Neural cell (in vitro differentiated cells): Measurements from ENCODE around the gene TIGD3. TPM values are rescaled to one million over a fixed set of nuclear protein-coding genes. Genes with fewer than 3 reads are reported as not detected.

ENCODE experiments used
- H2AFZ ChIP-seq: fragments of 200-600, 300-800 bp; sonication (generic), shearing (Covaris generic); 2 replicates; pipeline ENCODE4 v1.6.0; 2014; ENCODE audit warnings: low read depth, mild to moderate bottlenecking, antibody characterized with exemption, low read length, moderate library complexity
- H3F3A ChIP-seq: fragments of 200-600 bp; shearing (Covaris generic); 2 replicates; pipeline ENCODE4 v1.6.1; 2016; ENCODE audit warnings: mild to moderate bottlenecking, moderate library complexity, mixed read lengths, antibody characterized with exemption, low read length; ENCODE audit not compliant: insufficient read depth, poor library complexity, severe bottlenecking
- H3K27ac ChIP-seq: fragments of 200-600, 300-800 bp; sonication (generic), shearing (Covaris generic); 2 replicates; pipeline ENCODE4 v1.5.1; 2014; ENCODE audit warnings: mild to moderate bottlenecking, low read length, moderate library complexity
- H3K27me3 ChIP-seq: fragments of 300-800, 200-600 bp; sonication (generic), shearing (Covaris generic); 2 replicates; pipeline ENCODE4 v1.6.0; 2014; ENCODE audit warnings: mild to moderate bottlenecking, low read depth, low read length, moderate library complexity; ENCODE audit not compliant: insufficient read depth
- H3K36me3 ChIP-seq: fragments of 300-800, 200-600 bp; sonication (generic), shearing (Covaris generic); 2 replicates; pipeline ENCODE4 v1.5.1; 2014; ENCODE audit warnings: mild to moderate bottlenecking, antibody characterized with exemption, low read length, moderate library complexity; ENCODE audit not compliant: insufficient read depth
- H3K4me2 ChIP-seq: fragments of 300-800, 200-600 bp; sonication (generic), shearing (Covaris generic); 2 replicates; pipeline ENCODE4 v1.6.0; 2014; ENCODE audit warnings: mild to moderate bottlenecking, low read length
- H3K4me3 ChIP-seq: fragments of 300-800, 200-600 bp; sonication (generic), shearing (Covaris generic); 2 replicates; pipeline ENCODE4 v1.5.1; 2014; ENCODE audit warnings: mild to moderate bottlenecking, low read length, moderate library complexity
- H3K79me2 ChIP-seq: fragments of 200-600 bp; shearing (Covaris generic); replicated peaks from 2 replicates; pipeline ENCODE4 v1.6.0; 2014; ENCODE audit warnings: mild to moderate bottlenecking, low read length, moderate library complexity; ENCODE audit not compliant: insufficient read depth
- H3K9ac ChIP-seq: fragments of 300-800, 200-600 bp; sonication (generic), shearing (Covaris generic); 2 replicates; pipeline ENCODE4 v1.6.1; 2016; ENCODE audit warnings: mild to moderate bottlenecking, low read length, mixed read lengths
- H3K9me2 ChIP-seq: fragments of 200-600 bp; shearing (Covaris generic); 2 replicates; pipeline ENCODE4 v1.6.1; 2016; ENCODE audit warnings: mild to moderate bottlenecking, low read length, mixed read lengths; ENCODE audit not compliant: insufficient read depth
- H3K9me3 ChIP-seq: fragments of 200-600, 300-800 bp; sonication (generic), shearing (Covaris generic); 2 replicates; pipeline ENCODE4 v1.6.1; 2016; ENCODE audit warnings: mild to moderate bottlenecking, mixed run types, low read length, moderate library complexity, mixed read lengths
- H4K20me1 ChIP-seq: fragments of 200-600 bp; shearing (Covaris generic); 2 replicates; pipeline ENCODE4 v1.6.1; 2016; ENCODE audit warnings: mild to moderate bottlenecking, mixed run types; ENCODE audit not compliant: insufficient read depth
- CTCF ChIP-seq: fragments of 450-650 bp; IDR thresholded peaks from 2 replicates; pipeline ENCODE4 v1.5.1; 2014; ENCODE audit warnings: antibody characterized with exemption, mild to moderate bottlenecking, moderate library complexity; ENCODE audit not compliant: poor library complexity, severe bottlenecking
- EP300 ChIP-seq: fragments of 450-650 bp; conservative IDR thresholded peaks from 2 replicates; pipeline ENCODE4 v1.6.1; 2014; ENCODE audit warnings: antibody characterized with exemption, mild to moderate bottlenecking, moderate library complexity; ENCODE audit not compliant: poor library complexity, severe bottlenecking
- EZH2 ChIP-seq: fragments of 200-600, 300-800 bp; shearing (Covaris generic), sonication (generic); IDR thresholded peaks from 2 replicates; pipeline ENCODE4 v1.6.1; 2014; ENCODE audit warnings: antibody characterized with exemption, low read length, borderline replicate concordance, mild to moderate bottlenecking; ENCODE audit not compliant: insufficient read depth, poor library complexity, severe bottlenecking
- MXI1 ChIP-seq: fragments of 450-650 bp; conservative IDR thresholded peaks from 2 replicates; pipeline ENCODE4 v1.6.1; 2014; ENCODE audit warnings: antibody characterized with exemption, mild to moderate bottlenecking; ENCODE audit not compliant: poor library complexity, severe bottlenecking
- POLR2AphosphoS5 ChIP-seq: IDR thresholded peaks from 2 replicates; pipeline ENCODE4 v1.6.1; 2012
- RAD21 ChIP-seq: fragments of 450-650 bp; conservative IDR thresholded peaks from 2 replicates; pipeline ENCODE4 v1.6.1; 2014; ENCODE audit warnings: antibody characterized with exemption, mild to moderate bottlenecking, moderate library complexity
- REST ChIP-seq: IDR thresholded peaks from 2 replicates; pipeline ENCODE4 v1.6.1; 2012; ENCODE audit warnings: borderline replicate concordance
- SMC3 ChIP-seq: fragments of 450-650 bp; conservative IDR thresholded peaks from 2 replicates; pipeline ENCODE4 v1.6.1; 2014; ENCODE audit warnings: antibody characterized with exemption, mild to moderate bottlenecking, moderate library complexity; ENCODE audit not compliant: poor library complexity
- TAF1 ChIP-seq: IDR thresholded peaks from 2 replicates; pipeline ENCODE4 v1.6.1; 2012; ENCODE audit warnings: low read depth
- polyA plus RNA-seq: library from polyadenylated mRNA; depleted of rRNA; stranded (reverse); fragments of >200 nt; gene quantifications from 2 replicates; pipeline ENCODE4 v1.2.3, GENCODE V29; 2014

The TIGD3 gene
- polyA plus RNA-seq, 1 donor from 2014 or later, result 16.1 TPM

GRCh38 chr11:65393513-65394079 lies 39.0 kb downstream of the TIGD3 start (continued):
- TF ChIP-seq TAF1, result no peak

GRCh38 chr11:65394125-65394536 lies 39.6 kb downstream of the TIGD3 start:
- Histone ChIP-seq H3K9ac (no peak overlapping the region), H3K4me3 (no peak overlapping the region), H3K27ac (no peak overlapping the region), H3K36me3 (no peaks in the 10 kb centered on the region), H3K9me3 (no peaks in the 10 kb centered on the region), H4K20me1 (no peaks in the 10 kb centered on the region), H2AFZ (no peak overlapping the region), H3K27me3 (no peaks in the 10 kb centered on the region), H3K79me2 (no peaks in the 10 kb centered on the region), H3K4me2 (no peak overlapping the region), H3K9me2 (no peaks in the 10 kb centered on the region), H3F3A (no peaks in the 10 kb centered on the region)
- TF ChIP-seq CTCF (no peak), EZH2 (no peak), REST (no peak), EP300 (no peak), POLR2AphosphoS5 (no peak), MXI1 (no peak), SMC3 (no peak), TAF1 (no peak), RAD21 (no peak)

- Histone ChIP-seq H3F3A (no peaks in the 10 kb centered on the region), H3K27ac (no peak overlapping the region), H3K9me2 (no peaks in the 10 kb centered on the region), H3K4me3 (no peak overlapping the region), H3K4me2 (no peak overlapping the region), H3K27me3 (no peaks in the 10 kb centered on the region), H3K36me3 (no peaks in the 10 kb centered on the region), H2AFZ (no peak overlapping the region), H3K9ac (no peak overlapping the region), H3K79me2 (no peaks in the 10 kb centered on the region), H4K20me1 (no peaks in the 10 kb centered on the region), H3K9me3 (no peaks in the 10 kb centered on the region)
- TF ChIP-seq REST, result no peak
- TF ChIP-seq POLR2AphosphoS5, result no peak
- TF ChIP-seq EZH2, result no peak
- TF ChIP-seq CTCF, result no peak
- no peak for TF ChIP-seq EP300
- no peak for TF ChIP-seq TAF1
- TF ChIP-seq MXI1, result no peak
These were observed 41.5 kb downstream of the TIGD3 start for GRCh38 chr11:65395961-65396530.
